Kidney tubule cell (primary cell): ENCODE data around the gene GALM.
"Not testable (repeated sequence)": the region's sequence is repeated elsewhere in the genome, so short reads cannot be mapped to it uniquely, and the experiment has no call there.

Experiments
- DNase-seq: peaks from one replicate; pipeline ENCODE4 v3.0.0-alpha.2; 2018; ENCODE audit warnings: low spot score

GALM gene

GRCh38 chr2:38682008-38682575 lies 16.2 kb downstream of the GALM start:
- DNase-seq: no peak

GRCh38 chr2:38682620-38683019 lies 16.7 kb downstream of the GALM start:
- DNase-seq: not testable (repeated sequence)

- DNase-seq: no peak
These were observed 17.9 kb downstream of the GALM start for GRCh38 chr2:38683766-38684165.

- peak; percentile 18 for DNase-seq
These were observed 19.3 kb downstream of the GALM start for GRCh38 chr2:38685116-38685735.

- DNase-seq: peak; percentile 86
These were observed 24.8 kb downstream of the GALM start for GRCh38 chr2:38690499-38691420.

- no peak for DNase-seq
These were observed 26.1 kb downstream of the GALM start for GRCh38 chr2:38691994-38692393.

GRCh38 chr2:38692636-38693318 lies 26.9 kb downstream of the GALM start:
- no peak for DNase-seq

- no peak for DNase-seq
These were observed 31.4 kb downstream of the GALM start for GRCh38 chr2:38697116-38697840.

GRCh38 chr2:38698467-38699003 lies 32.6 kb downstream of the GALM start:
- DNase-seq: no peak

- no peak for DNase-seq
These were observed 34.3 kb downstream of the GALM start for GRCh38 chr2:38700113-38700785.

GRCh38 chr2:38700881-38701458 lies 35.1 kb downstream of the GALM start:
- DNase-seq: no peak

GRCh38 chr2:38701542-38701941 lies 35.6 kb downstream of the GALM start:
- DNase-seq: no peak

GRCh38 chr2:38702413-38702812 lies 36.5 kb downstream of the GALM start:
- DNase-seq: peak; percentile 73

- not testable (repeated sequence) for DNase-seq
These were observed 37.4 kb downstream of the GALM start for GRCh38 chr2:38703336-38703735.

- no peak for DNase-seq
These were observed 38.8 kb downstream of the GALM start for GRCh38 chr2:38704664-38705063.

GRCh38 chr2:38706846-38707345 lies 41.0 kb downstream of the GALM start:
- DNase-seq: no peak

GRCh38 chr2:38708491-38708890 lies 42.6 kb downstream of the GALM start:
- DNase-seq: not testable (repeated sequence)

- no peak for DNase-seq
These were observed 43.1 kb downstream of the GALM start for GRCh38 chr2:38708900-38709566.

GRCh38 chr2:38709567-38710194 lies 43.8 kb downstream of the GALM start:
- DNase-seq: no peak
